GM12891 (cell line): ENCODE measurements around the gene EML1.

Experiments
- POLR2A ChIP-seq: IDR thresholded peaks from 2 replicates; pipeline ENCODE4 v1.6.1; 2011; ENCODE audit warnings: low read depth, low read length, control low read depth
- POLR2AphosphoS5 ChIP-seq: IDR thresholded peaks from 2 replicates; pipeline ENCODE4 v1.6.1; 2011; ENCODE audit warnings: low read depth, low read length, control low read depth
- POU2F2 ChIP-seq: IDR thresholded peaks from 2 replicates; pipeline ENCODE4 v1.6.1; 2011; ENCODE audit warnings: low read depth, mild to moderate bottlenecking, control low read depth, low read length, moderate library complexity
- SPI1 ChIP-seq: IDR thresholded peaks from 2 replicates; pipeline ENCODE4 v1.6.1; 2011; ENCODE audit warnings: low read depth, low read length, control low read depth
- TAF1 ChIP-seq: IDR thresholded peaks from 2 replicates; pipeline ENCODE4 v1.6.1; 2011; ENCODE audit warnings: low read depth, low read length, control low read depth

- no peak for TF ChIP-seq POLR2A
- no peak for TF ChIP-seq SPI1
- TF ChIP-seq TAF1, result no peak
- TF ChIP-seq POLR2AphosphoS5, result no peak
- TF ChIP-seq POU2F2, result no peak
Observed at GRCh38 chr14:99910337-99911309, 117.4 kb downstream of the EML1 start.
